Fibroblast of pulmonary artery (primary cell): ENCODE measurements around the gene ARIH1.

Experiments
- DNase-seq: peaks from one replicate; pipeline ENCODE4 v3.0.0-alpha.2; 2010; ENCODE audit warnings: low read depth
- H3K4me3 ChIP-seq: replicated peaks from 2 replicates; pipeline ENCODE4 v1.5.1; 2011; ENCODE audit warnings: low read depth, mild to moderate bottlenecking, control low read depth, low read length, moderate library complexity
- CTCF ChIP-seq: IDR thresholded peaks from 2 replicates; pipeline ENCODE4 v1.5.1; 2011; ENCODE audit warnings: mild to moderate bottlenecking, control low read depth, low read length, inconsistent platforms; ENCODE audit errors: missing control alignments

The ARIH1 gene

GRCh38 chr15:72560458-72560857, 86.3 kb downstream of the ARIH1 start:
- no peak for DNase-seq
- H3K4me3 ChIP-seq = no peak overlapping the region
- no peak for TF ChIP-seq CTCF

DNA sequence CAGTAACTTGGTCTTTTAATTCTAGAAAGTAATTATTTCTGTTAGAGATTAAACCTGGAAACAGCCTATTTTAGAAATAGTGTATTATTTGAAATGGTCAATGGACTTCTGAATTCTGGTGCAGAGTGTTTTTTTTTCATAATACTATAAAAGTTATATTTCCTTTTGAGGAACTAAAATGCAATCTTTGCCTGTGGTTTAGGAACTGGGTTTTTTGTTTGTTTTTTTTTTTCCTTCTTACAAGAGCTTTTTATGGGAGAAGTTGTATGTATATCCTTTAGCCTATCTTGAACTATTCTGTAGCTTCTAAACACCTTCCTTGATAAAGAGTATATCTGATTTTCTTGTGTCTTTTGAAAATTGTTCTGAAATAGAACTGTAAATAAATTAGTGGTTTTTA, 88.3 kb downstream of the ARIH1 start:
- no peak overlapping the region for H3K4me3 ChIP-seq
- no peak for TF ChIP-seq CTCF
- no peak for DNase-seq

- TF ChIP-seq CTCF = no peak
- H3K4me3 ChIP-seq = no peak overlapping the region
- no peak for DNase-seq
Measured at GRCh38 chr15:72562878-72563277, 88.7 kb downstream of the ARIH1 start.

- H3K4me3 ChIP-seq = no peak overlapping the region
- no peak for TF ChIP-seq CTCF
- no peak for DNase-seq
Measured at GRCh38 chr15:72564091-72564490, 90.0 kb downstream of the ARIH1 start.

GRCh38 chr15:72566973-72567372, 92.8 kb downstream of the ARIH1 start:
- H3K4me3 ChIP-seq = no peak overlapping the region
- DNase-seq = no peak
- no peak for TF ChIP-seq CTCF

DNA sequence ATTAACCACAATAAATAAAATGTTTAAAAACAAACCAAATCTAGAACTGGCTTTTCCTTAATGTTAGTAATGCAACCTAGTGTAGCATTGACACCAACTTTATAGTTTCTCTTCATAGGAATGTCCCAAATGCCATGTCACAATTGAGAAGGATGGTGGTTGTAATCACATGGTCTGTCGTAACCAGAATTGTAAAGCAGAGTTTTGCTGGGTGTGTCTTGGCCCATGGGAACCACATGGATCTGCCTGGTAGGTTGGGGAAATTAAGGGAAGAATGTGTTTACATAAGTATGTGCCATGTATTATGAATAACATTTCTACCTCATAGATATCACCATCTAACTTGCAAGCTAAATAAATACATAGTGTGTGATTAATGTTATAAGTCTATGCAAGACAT, 95.9 kb downstream of the ARIH1 start:
- no peak for TF ChIP-seq CTCF
- DNase-seq = no peak
- H3K4me3 ChIP-seq = no peak overlapping the region

GRCh38 chr15:72579814-72580213, 105.7 kb downstream of the ARIH1 start:
- no peak for DNase-seq
- no peak overlapping the region for H3K4me3 ChIP-seq
- TF ChIP-seq CTCF = no peak
